Measurements from ENCODE around the gene PFKFB1. TPM values are rescaled to one million over a fixed set of nuclear protein-coding genes. Genes with fewer than 3 reads are reported as not detected.

PFKFB1 gene
- total RNA-seq, 1 experiment from 2014 or later = 0.42 TPM

GRCh38 chrX:55011294-55011693 is 17.3 kb upstream of the PFKFB1 start:
- POLR2A ChIA-PET = no interaction called here
- no peak for ATAC-seq
- no peak for DNase-seq (ENCODE audit: low spot score)
- no peaks in the 10 kb centered on the region for H3K4me1 Mint-ChIP-seq
- H3K4me3 Mint-ChIP-seq = no peak overlapping the region
- no peaks in the 10 kb centered on the region for H3K9me3 Mint-ChIP-seq
- peaks cover 7% of the 10 kb centered on the region for H3K36me3 Mint-ChIP-seq
- no peak for TF ChIP-seq ARID4B (CRISPR knock-in tag; IDR thresholded peaks at IDR 0.05; ENCODE audit: borderline replicate concordance)
- TF ChIP-seq MXD4 (CRISPR knock-in tag; IDR thresholded peaks at IDR 0.05; ENCODE audit: borderline replicate concordance) = no peak
- TF ChIP-seq EMX1 (CRISPR knock-in tag; IDR thresholded peaks at IDR 0.05) = no peak
- TF ChIP-seq IRF1 (CRISPR knock-in tag; IDR thresholded peaks at IDR 0.05) = no peak
- no peaks in the 10 kb centered on the region for H3K27me3 Mint-ChIP-seq (ENCODE audit: low read depth)
- CTCF ChIA-PET = interaction anchor here (1.0 to 1.7 kb wide), 3 partner anchors 9 to 120 kb away, joined by 3 to 7 read pairs (median 3); partner anchors contain the start of gene APEX2
- H3K27ac Mint-ChIP-seq = no peak overlapping the region

- ATAC-seq = no peak
- Mint-ChIP-seq H3K9me3 (no peaks in the 10 kb centered on the region), H3K27me3 (ENCODE audit: low read depth) (no peaks in the 10 kb centered on the region), H3K36me3 (peaks cover 28% of the 10 kb centered on the region), H3K27ac (peak overlapping the region; percentile 79; the same call in 1 of the 2 replicates), H3K4me3 (no peak overlapping the region), H3K4me1 (no peaks in the 10 kb centered on the region)
- no peak for DNase-seq (ENCODE audit: low spot score)
- TF ChIP-seq ZNF281 (CRISPR knock-in tag; IDR thresholded peaks at IDR 0.05) (no peak), ATF6 (CRISPR knock-in tag; IDR thresholded peaks at IDR 0.05) (no peak), ZNF121 (CRISPR knock-in tag; IDR thresholded peaks at IDR 0.05) (no peak)
- CTCF ChIA-PET = interaction anchor here (1.6 kb wide), 1 partner anchor 9 kb away, joined by 7 read pairs; the partner anchor contains the start of gene APEX2
- POLR2A ChIA-PET = interaction anchor here (1.4 kb wide), 1 partner anchor 9 kb away, joined by 9 read pairs; the partner anchor contains the start of gene APEX2
These were observed 14.8 kb upstream of the PFKFB1 start for GRCh38 chrX:55008571-55009358.

GRCh38 chrX:55007656-55008055 is 13.7 kb upstream of the PFKFB1 start:
- Mint-ChIP-seq H3K27me3 (ENCODE audit: low read depth) (no peaks in the 10 kb centered on the region), H3K4me3 (no peak overlapping the region), H3K27ac (peak overlapping the region; percentile 63; the same call in 1 of the 2 replicates), H3K4me1 (no peaks in the 10 kb centered on the region), H3K9me3 (no peaks in the 10 kb centered on the region), H3K36me3 (peaks cover 33% of the 10 kb centered on the region)
- no peak for ATAC-seq
- TF ChIP-seq E2F5 (CRISPR knock-in tag; IDR thresholded peaks at IDR 0.05) (no peak), GABPB1 (CRISPR knock-in tag; IDR thresholded peaks at IDR 0.05) (peak; percentile 57; the same call in 1 of the 2 replicates), CREM (CRISPR knock-in tag; IDR thresholded peaks at IDR 0.05) (no peak)
- no peak for DNase-seq (ENCODE audit: low spot score)
- ChIA-PET CTCF (no interaction called here), POLR2A (no interaction called here)
